Hematopoietic multipotent progenitor cell treated with erythropoietin and hydrocortisone succinate and interleukin-3 and kit ligand, for 15 days (in vitro differentiated cells): ENCODE results near the gene UBE2L3.
"Not testable (repeated sequence)": the region's sequence is repeated elsewhere in the genome, so short reads cannot be mapped to it uniquely, and the experiment has no call there.

Source experiments
- DNase-seq: peaks from one replicate; pipeline ENCODE4 v3.0.0-alpha.2; 2015; ENCODE audit warnings: low spot score

The UBE2L3 gene

DNA sequence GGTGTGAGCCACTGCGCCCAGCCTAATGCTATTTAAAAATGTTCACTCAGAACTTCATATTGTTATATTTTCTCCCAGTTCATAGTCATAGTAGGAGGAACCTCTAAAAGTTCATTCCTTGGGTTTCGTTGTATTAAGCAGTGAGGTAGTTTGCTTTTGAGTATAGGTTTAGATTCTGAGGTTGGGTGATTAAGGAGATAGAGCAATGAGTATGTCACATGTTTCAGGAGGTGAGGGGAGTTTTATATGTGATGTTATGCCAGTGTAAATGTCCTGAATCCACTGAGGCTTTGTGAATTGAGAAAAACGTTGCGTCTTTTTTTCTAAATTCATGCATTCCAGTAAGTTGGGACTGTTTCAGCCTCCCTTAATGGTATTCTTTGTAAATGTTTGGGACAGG, 4.2 kb downstream of the UBE2L3 start:
- no peak for DNase-seq

DNA sequence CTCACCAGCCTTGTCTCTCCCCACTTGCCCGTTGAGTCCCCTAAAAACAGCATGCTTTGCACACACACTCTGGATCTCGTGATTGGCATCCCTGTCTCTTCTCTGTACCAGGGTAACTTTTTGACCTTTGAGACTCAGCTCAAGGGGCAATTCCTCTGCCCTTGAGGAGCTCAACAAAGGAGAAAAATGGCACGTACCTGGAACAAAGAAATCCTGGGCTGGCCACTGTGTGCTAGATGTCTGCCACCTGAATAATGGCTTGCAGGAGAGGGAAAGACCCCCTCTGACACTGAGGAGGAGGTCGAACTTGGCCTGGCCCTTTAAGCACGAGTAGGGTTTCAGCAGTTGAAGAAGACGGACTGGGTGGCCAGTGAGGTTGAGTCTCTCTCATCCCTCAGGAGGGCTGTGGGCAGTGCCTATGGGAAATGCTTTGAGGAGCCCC, 5.8 kb downstream of the UBE2L3 start:
- no peak for DNase-seq

DNA sequence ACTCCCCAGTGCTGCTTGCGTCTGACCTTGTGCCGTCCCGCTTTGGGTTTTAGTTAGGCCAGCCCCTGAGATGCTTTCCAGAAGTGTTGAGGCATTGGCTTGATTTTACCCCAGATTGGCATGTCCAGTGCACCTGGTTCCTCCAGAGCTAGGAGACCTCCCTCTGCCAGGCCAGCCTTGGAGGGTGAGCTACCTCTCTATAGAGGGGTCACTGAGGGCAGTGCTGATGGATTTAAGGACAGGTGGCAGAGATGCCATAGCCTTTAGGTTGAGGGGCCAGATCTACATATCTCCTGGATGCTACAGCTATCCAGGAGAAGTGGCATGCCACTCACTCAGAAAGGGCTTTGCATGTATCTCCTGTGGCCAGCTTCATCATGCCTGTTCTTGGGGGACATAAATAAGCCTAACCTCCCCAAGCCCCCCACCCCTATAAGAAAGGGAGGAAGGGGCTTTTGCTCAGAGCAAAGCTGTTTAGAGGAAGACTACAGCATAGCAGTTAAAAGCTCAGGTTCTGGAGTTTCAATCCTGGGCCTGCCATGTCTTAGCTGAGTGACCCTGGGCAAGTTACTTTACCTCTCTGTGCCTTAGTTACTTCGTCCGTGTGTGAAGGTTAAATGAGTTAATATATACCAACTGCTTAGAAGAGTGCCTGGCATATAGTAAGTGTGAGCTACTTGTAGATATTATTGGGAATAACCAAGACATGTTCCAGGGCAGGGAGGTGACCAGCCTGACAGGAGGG, 6.4 kb downstream of the UBE2L3 start:
- DNase-seq, result no peak

DNA sequence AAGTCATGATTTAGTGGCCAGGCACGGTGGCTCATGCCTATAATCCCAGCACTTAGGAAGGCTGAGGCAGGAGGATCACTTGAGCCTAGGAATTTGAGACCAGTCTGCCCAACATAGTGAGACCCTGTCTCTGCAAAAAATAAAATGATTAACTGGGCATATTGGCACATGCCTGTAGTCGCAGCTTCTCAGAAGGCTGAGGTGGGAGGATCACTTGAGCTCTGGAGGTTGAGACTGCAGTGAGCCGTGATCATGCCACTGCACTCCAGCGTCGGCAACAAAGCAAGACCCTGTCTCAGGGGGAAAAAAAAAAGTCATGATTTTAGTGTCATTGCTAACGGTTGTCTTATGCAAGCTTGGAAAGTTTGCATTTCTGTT, 11.9 kb downstream of the UBE2L3 start:
- DNase-seq, result no peak

DNA sequence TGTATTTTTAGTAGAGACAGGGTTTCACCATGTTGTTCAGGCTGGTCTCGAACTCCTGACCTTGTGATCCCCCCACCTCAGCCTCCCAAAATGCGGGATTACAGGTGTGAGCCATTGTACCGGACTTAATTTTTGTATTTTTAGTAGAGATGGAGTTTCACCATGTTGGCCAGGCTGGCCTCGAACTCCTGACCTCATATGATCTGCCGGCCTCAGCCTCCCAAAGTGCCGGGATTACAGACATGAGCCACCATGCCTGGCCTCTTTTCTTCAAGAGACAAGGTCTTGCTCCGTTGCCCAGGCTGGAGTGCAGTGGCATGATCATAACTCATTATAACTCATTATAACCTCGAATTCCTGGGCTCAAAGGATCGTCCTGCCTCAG, 13.1 kb downstream of the UBE2L3 start:
- DNase-seq, result not testable (repeated sequence)

DNA sequence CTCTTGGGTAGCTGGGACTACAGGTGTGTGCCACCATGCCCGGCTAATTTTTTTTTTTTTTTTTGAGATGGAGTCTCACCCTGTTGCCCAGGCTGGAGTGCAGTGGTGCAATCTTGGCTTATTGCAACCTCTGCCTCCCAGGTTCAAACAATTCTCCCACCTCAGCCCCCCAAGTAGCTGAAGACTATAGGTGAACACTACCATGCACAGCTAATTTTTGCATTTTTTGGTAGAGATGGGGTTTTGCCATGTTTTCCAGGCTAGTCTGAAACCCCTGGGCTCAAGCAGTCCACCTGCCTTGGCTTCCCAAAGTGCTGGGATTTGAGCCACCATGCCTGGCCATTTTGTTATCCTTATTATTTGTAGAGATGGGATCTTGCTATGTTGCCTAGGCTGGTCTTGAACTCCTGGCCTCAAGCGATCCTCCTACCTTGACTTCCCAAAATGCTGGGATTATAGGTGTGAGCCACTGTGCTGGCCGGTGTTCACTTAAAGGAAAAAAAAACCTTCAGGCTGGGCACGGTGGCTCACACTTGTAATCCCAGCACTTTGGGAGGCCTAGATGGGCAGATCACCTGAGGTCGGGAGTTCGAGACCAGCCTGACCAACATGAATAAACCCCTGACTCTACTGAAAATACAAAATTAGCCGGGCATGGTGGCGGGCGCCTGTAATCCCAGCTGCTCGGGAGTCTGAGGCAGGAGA, 13.6 kb downstream of the UBE2L3 start:
- DNase-seq, result not testable (repeated sequence)

DNA sequence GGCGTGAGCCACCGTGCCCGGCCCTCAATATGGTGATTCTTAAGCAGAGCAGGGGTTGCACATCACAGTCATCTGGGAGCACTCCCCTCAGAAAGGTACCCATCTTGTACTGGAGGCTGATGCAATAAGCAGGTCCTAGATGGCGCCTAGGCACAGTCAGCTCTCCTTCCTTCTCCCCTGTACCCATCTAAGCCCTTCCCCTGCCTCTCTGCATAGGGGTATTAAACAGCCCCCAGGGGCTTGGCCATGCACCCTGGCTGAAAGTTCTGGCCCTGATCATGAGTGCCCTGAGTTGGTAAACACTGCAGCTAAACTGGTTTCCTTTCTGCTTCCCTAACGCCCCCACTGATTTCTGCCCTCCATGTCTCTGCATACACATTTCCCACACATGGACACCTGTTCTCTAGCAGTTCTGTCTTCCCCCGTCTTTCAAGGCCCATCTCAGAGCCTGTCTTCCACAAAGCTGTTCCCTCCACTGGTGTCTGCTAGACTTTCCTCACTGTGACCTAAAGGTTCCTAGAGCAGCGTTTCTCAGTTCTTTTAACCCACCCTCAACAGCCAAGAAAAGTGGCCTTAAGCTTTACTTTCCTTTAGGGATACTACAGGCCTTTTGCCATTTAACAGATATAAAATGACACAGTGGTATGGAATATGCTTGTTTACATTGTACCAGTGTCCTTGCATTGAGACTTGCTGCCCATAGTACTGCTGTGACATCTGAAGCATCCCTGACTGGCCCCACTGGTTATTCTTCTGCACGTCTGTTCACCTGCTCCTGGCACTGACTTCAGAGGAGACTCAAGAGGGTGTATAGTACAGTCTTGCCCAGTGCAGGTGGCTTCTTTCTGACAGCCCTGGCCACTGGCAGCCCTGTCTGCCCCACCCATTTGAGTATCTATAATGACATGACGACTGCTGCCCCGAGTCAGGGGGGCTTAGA, 15.6 kb downstream of the UBE2L3 start:
- DNase-seq, result no peak

DNA sequence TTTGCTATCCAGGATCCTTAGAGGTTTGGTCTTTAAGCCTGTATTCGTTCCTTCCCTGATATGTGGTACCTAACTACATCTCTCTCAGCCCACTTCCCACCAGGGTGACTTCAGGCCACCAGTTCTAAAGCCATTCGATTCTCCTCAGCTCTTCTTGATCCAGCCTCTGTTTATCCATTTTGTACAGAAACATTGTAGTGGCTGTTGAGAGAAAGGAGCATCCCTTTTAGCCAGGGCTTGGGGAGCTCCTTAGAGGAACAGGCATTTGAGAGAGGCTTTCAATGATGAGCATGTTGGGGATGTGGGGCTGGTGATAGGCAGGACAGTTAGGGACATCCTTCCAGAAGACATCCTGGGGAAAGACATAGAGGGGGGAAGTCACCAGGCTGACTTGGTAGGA, 17.9 kb downstream of the UBE2L3 start:
- DNase-seq, result no peak

DNA sequence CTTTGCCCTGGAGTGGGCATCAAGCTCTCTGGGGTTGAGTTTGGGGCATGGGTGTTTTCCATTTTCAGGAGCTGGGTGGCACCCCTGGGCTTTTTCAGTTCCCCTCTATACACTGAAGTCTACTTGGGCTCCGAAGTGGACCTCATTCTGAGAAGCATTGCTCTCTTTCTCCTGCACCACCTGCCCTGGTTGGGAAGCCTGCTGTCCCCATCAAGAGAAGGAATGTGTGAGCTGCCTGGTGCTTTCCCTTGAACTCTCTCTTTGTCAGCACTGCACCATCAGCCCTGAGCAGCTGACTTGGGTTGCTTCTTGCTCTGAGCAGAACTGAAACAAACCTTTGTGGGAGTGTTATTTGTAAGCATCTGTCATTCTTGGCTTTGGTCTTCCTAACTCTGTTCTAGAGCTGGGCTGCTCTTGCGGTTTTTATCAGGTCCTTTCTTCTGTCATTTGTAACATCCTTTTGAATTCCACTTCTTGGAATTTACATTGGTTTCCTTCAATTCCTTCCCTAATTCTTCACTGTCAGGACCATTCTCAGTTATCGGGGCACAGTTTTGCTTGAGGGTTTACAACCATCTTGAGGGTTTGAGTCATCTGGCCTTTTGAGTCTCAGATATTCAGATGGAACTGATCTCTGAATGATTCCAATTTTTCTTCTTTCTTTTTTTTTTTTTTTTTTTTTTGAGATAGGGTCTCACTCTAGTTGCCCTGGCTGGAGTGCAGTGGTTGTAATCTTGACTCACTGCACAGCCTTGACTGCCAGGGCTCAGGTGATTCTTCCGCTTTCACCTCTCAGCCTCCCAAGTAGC, 20.5 kb downstream of the UBE2L3 start:
- DNase-seq, result peak; percentile 18

DNA sequence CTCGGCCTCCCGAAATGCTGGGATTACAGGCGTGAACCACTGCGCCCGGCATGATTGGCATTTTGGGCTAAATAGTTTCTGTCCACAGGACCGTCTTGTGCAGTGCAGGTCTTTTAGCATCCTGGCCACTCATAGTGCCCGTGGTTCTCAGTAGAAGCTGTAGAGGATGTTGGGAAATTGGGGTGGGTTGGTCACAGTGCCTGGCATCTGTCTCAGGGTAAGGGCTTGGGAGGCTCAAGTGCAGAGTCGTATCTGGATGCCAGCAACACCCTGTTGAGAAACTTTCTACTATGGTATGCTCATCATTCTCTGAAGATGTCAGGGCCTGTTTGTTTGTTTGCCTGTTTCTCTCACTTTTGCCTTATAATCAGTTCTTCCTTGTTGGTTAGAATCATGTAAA, 21.9 kb downstream of the UBE2L3 start:
- DNase-seq, result no peak

DNA sequence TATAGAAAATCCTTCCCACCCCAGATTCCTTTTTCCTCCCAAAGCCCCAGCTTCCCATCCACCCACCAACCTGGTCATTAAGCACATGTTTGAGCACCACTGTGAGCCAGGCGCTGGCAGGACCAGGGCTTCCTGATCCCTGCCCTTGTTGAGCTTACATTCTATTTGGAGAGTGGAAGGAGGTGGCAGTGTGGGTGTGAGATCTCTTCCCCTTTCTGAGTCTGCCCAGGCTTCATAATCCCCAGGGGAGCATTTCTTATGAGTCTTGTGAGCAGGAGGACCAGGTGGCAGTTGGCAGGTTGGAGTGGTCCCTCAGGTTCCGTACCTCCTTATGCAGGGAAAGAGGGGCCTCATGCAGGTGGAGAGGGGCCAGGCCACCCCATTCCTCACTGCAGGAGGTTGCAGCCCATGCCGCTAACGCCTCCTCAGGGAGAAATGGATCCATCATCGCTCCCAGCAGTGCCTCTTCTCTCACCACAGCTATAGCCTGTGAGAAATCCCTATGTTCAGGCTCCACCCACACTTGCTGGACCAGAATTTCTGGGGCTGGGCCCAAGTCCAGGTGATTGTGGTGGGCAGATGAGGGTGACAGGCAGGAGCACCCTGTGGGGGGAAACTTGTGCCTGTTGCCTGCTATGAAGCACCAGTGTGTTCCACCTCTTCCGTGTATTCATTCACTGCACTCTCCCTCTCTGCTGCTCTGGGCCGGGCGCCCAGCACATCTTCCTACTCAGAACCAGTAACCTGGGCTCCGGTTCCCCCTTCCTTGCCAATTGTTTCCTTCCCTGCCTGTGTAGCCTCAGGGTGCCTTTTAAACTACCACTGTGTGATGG, 23.5 kb downstream of the UBE2L3 start:
- no peak for DNase-seq

DNA sequence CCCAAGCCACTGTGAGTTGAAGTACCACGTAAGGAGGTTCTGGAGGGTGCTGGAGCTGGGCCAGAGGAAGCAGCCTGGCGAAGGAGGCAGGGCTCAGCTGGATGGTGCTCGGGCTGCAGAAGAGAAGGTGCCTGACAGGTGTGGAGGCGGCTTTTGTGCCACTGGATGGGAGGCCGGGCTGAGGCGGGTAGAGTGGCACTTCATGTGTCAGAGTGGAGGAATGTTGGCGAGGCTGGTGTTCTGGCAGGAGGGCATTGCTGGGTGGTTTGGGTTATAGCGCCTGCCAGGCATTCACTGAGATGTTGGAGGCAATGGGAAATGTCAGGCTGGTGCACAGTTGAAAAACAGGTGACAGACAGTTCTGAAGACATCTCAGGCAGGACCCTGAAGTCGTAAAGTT, 24.2 kb downstream of the UBE2L3 start:
- no peak for DNase-seq

DNA sequence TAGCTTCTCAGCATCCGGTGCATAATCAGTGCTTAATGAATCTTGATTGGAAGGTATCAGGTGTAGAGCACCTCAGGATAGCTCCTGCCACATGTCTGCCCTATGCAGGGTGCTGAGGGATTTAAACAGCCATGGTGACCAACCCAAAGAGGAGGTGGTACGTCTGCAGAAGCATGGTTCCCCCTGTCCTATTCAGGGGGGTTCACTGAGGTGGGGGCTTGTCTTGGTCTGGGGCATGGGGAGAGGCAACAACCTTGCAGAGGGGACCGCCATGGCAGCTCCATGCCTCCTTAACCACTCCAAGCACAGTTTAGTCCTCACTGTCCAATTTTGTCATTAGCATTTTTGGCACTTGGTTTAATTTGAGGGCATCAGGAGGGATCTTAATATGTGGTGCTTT, 24.9 kb downstream of the UBE2L3 start:
- DNase-seq, result no peak

DNA sequence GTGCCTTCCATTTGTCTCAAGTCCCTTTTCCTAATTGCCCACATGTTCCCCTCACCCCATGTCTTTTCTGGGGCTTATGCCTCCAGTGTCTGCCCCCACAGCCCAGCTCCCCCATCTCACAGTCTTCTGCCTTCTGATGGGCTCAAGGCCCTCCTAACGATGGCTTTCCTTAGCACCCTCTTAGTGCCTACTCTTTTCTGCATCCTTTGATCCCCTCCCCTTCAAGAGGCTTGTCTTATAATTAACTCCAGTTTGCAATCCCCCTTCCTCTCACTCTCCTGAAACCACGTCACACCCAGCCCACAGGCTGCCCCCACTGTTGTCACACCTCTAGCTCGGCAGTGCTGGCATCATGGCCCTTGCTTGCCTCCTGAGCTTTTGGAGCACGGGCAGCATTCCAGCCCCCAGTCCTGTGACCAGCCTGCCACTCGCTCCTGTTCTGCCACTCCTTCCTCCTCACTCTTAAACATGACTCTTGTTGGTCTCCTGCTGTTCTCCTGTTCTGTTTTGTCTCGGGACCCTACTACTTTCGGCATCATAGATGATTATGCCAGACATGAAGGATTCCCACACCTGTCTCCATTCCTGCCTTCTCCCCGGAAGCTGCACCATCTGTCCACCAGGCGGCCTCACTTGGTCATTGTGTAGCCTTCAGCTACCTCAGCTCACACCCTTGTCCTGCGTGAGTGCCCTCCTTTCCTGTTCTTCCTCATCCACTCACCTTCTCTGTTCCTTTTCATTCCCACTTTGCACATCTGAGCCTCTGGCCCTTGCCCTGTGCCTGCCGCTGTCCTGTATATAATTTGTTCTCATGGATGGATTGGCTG, 26.1 kb downstream of the UBE2L3 start:
- DNase-seq, result no peak

DNA sequence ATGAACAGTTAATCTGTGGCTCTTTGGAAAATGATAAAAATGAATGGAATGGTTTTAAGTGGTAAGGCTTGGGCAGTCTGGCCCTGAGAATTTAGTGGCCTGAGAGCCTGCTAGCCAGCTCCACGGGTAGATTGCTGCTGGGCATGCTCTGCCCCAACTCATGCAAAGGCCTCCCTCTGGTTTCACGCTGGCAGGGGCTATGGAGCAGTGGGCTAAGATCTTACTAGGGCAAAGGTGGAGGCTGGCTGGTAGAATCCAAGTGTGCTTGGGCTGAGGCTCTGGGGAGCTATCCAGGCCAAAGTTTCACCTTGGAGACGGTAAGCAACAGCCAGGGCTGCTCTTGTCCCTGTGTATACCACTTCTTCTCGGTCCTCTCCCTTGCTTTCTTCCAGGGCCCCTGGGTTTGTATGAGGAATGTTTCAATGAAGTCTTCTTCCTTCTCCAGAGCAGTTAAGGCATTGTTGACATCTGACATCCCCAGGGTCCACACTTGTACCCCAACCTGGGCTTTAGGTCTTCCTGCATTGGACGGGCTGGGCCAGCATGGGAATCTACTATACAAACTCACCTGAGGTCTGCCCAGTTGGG, 27.4 kb downstream of the UBE2L3 start:
- no peak for DNase-seq

DNA sequence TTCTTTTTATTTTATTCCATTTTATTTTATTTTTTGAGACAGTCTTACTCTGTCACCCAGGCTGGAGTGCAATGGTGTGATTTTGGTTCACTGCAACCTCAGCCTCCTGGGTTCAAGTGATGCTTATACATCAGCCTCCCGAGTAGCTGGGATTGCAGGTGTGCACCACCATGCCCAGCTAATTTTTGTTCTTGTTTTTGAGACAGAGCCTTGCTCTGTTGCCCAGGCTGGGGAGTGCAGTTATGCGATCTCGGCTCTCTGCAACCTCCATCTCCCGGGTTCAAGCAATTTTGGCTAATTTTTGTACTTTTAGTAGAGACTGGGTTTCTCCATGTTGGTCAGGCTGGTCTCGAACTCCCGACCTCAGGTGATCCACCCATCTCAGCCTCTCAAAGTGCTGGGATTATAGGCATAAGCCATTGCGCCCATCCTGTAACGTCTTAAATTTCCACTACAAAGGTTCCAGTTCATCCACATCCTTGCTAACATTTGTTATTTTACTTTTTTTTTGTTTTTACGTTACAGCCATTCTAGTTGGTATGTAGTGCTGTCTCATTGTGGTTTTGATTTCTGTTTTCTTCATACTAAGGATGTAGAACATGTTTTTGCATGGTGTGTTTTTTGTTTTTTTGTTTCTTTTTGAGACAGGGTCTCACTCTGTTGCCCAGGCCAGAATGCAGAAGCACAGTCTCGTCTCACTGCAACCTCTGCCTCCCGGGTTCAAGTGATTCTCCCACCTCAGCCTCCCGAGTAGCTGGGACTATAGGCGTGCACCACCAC, 29.0 kb downstream of the UBE2L3 start:
- DNase-seq, result not testable (repeated sequence)

DNA sequence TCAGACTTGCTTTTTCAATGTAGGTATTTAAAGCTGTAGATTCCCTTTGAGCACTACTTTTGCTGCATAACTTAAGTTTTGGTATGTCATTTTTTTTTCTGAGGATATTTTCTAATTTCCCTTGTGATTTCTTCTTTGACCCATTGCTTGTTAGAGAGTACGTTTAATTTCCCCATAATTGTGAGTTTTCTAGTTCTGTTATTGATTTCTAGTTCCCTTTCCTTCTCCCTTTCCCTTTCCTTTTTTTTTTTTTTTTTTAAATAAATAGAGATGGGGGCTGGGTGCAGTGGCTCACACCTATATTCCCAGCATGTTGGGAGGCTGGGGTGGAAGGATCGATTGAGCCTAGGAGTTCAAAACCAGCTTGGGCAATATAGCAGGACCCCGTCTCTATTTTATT, 30.8 kb downstream of the UBE2L3 start:
- DNase-seq, result no peak

DNA sequence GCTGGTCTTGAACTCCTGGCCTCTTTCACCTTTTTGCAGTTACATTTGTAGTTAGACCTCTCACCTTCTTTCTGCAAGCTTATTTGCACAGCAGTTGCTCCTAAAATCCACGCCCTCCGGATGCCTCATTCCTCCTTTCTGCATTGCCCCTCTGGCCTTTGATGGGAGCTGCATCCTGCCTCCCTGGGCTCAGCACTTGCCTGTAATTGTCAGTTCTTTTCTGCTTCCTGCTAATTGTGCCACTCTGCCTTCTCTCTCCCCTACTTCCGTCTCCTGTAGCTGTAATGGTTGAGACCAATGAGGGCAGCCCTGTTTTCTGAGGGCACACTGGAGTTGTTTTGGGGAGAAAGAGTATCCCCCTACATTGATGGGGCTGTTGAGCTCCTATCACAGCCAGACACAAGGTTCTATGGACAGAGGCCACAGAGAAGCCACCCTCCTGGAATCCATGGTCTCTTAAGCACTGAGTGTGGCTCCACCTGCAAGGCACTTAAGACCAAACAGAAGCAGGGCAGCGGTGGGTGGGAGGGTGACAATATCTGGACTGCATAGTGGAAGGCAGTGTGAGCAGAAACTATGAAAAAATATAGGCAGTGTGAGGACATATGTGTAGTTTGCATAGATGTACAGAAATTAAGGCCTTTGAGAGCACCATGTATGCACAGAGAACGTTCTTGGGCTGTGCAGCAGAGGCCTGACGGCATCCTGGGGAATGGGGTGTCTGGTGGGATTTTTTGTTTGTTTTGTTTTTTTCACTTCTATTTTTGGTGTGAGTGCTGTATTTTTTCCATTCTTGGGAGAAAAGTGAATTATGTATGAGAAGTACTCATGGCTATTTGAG, 31.8 kb downstream of the UBE2L3 start:
- no peak for DNase-seq
